GM21367 (cell line): Measurements from ENCODE around the gene PTDSS2.

Source experiments
- ATAC-seq: cut with Tn5 transposase; IDR thresholded peaks from one replicate; pipeline ENCODE4 v1.9.1; 2021; ENCODE audit not compliant: unreplicated experiment

PTDSS2 gene

DNA sequence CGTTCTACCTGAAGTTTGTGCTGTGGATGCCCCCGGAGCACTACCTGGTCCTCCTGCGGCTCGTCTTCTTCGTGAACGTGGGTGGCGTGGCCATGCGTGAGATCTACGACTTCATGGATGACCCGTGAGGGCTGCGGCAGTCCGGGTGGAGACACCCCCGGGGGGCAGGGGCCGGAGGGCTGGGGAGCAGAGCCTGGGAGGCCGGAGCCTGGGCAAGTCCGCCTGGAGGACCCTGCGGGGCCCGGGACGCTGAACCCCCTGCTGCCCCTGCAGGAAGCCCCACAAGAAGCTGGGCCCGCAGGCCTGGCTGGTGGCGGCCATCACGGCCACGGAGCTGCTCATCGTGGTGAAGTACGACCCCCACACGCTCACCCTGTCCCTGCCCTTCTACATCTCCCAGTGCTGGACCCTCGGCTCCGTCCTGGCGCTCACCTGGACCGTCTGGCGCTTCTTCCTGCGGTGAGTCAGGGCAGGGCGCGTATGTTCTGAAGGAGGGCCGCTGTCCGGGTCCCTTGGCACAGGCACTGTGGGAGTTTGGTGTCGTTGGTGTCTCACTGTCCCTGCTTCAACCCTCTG is 39.6 kb downstream of the PTDSS2 start:
- ATAC-seq = no peak

DNA sequence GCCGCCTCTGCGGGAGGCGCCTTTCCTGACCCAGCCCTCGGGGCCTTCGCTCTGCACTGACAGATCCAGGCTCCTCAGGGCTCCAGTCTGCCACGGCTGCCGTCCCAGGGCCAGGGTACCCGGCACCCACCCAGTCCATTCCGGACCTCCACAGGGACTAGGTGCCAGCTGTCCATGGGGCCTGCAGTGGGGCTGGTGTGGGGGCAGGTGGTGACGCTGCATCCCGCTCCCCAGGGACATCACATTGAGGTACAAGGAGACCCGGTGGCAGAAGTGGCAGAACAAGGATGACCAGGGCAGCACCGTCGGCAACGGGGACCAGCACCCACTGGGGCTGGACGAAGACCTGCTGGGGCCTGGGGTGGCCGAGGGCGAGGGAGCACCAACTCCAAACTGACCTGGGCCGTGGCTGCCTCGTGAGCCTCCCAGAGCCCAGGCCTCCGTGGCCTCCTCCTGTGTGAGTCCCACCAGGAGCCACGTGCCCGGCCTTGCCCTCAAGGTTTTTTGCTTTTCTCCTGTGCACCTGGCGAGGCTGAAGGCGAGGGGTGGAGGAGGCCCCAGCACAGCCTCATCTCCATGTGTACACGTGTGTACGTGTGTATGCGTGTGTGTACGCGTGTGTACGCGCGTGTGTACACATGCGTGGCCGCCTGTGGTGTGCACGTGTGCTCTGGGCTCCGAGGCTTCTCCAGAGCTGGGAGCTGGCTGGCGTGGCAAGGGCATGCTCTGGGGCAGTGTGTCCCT is 40.3 kb downstream of the PTDSS2 start:
- ATAC-seq = no peak

GRCh38 chr11:490930-491260 is 40.8 kb downstream of the PTDSS2 start:
- no peak for ATAC-seq

- ATAC-seq = no peak
These were observed 41.3 kb downstream of the PTDSS2 start for GRCh38 chr11:491358-491757.

- no peak for ATAC-seq
These were observed 42.5 kb downstream of the PTDSS2 start for GRCh38 chr11:492427-493226.

DNA sequence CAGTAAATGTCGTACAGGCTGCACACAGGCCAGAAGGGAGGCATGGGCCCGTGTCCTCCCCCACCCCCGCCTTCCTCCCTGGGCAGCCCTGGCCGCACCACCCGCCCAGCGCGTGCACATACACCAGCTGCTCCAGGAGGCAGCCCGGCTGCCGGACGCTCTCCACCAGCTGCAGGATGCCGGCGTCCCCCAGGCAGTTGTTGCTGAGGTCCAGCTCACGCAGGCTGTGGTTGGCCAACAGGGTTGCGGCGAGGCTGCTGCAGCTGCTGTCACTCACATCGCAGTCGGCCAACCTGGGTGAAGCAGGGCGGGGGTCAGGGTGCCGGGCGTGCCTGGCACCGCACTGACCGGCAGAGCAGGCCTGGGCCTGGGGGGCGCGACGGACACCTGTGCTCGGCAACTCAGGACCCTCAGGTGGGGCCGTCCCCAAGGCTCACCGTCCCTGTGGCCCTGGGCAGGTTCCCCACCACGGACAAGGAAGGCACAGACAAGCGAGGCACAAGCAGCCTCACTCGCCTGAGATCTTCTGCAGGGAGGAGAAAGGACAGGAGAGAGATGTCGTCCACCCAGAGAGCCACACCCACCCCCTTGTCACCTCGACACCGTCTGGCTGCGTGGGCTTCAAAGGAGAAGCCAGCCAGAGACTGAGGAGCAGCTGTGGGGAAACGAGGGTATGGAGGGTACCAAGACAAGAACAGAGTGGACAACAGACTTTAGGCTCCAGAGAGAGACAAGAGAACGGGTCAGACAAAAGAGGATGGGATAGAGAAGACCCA is 44.9 kb downstream of the PTDSS2 start:
- ATAC-seq = no peak

- ATAC-seq = no peak
These were observed 45.5 kb downstream of the PTDSS2 start for GRCh38 chr11:495537-495931.

- ATAC-seq = no peak
These were observed 46.9 kb downstream of the PTDSS2 start for GRCh38 chr11:496834-497564.

DNA sequence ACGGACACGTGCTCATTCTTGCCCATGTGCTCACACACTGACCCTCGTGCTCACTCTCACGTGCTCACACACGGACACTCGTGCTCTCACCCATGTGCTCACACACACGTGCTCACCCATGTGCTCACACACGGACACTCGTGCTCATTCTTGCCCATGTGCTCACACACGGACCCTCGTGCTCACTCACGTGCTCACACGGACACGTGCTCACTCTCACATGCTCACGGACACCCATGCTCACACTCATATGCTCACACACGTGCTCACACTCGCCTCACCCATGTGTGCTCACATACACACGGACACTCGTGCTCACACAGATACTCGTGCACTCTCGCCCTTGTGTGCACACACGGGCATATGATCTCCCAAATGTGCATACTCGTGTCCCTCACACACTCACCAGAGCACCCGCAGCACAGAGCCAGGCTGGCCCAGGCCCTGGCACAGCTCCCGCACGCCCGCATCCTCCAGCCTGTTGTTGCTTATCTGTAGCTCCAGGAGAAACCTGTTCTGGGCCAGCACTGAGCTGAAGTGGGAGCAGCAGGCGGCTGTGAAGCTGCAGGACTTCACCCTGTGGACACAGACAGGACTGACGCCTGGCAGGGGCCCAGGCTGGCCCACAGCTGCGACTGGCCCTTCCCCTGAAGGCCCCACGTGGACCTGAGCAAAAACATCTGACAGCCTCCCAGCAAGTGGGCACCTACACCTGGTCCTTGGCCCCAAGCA is 47.7 kb downstream of the PTDSS2 start:
- ATAC-seq = no peak

DNA sequence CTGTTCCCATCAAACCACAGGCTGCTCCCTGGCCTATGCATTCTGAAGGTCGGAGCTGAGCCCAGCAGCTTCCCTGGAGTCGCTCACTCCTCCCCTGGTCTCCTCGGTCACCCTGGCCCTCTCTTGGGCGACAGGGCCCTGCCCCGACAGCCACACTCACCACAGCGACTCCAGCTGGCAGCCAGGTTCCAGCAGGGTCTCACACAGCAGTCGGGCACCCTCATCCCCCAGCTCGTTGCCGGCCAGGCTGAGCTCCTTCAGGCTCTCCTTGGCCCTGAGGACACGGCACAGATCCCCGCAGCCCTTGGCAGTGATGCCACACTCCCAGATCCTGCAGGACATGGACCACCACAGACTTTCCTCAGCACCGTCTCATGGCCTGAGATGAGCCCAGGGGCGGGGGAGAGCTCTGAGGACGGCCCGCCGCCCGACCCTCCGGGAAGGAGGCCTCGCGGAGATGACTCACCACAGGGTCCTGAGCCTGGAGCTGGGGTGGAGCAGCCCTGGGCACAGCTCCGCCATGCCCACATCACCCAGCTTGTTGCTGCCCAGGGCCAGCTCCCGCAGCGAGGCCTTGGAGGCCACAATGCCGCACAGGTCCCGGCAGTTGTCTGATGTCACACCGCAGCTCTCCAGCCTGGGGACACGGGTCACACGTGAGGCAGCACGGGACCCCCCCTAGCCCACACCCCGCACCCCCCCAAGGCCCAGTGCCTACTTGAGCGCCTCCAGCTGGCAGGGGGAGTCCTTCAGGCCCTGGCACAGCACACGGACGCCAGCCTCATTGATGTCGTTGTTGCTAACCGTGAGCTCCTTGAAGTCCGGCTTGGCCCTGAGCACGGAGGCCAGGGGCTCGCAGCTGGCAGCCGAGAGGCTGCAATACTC is 48.5 kb downstream of the PTDSS2 start:
- ATAC-seq = no peak

DNA sequence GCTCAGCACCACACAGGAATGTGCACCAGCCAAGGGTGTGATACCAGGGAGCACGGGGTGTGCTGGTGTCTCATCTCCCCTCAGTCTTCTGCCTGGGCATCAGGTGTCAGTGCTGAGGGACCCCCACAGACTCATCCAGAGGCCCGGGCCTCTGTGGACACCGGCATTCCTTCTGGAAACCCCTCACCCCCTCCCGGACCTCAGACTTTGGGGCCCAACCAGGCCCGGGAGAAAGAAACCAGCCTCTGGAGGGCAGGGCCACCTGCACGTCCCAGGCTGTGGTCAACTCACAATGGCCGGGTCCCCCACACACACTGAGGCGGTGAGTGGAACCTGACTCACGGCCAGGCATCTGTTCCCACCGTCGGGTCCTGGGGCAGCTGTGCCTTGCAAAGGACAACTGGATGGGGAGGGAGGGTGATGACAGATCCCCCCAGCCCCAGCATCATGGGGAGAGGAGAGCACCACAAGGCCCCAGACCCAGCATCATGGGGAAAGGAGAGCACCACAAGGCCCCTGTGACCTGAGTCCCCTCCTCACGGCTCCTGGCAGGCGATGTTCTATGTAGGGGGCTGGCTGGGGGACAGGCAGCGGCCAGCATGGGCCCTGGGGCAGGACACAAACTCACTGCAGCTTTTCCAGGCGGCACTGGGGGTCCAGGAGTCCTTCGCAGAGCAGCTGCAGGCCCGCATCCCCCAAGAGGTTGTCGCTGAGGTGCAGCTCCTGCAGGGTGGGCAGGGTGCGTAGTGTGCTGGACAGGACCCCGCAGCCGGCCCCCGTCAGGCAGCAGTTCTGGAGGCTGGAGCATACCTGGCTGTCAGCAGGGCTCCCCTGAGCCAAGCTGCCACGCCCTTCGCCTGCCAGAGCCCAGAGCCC is 49.4 kb downstream of the PTDSS2 start:
- no peak for ATAC-seq

DNA sequence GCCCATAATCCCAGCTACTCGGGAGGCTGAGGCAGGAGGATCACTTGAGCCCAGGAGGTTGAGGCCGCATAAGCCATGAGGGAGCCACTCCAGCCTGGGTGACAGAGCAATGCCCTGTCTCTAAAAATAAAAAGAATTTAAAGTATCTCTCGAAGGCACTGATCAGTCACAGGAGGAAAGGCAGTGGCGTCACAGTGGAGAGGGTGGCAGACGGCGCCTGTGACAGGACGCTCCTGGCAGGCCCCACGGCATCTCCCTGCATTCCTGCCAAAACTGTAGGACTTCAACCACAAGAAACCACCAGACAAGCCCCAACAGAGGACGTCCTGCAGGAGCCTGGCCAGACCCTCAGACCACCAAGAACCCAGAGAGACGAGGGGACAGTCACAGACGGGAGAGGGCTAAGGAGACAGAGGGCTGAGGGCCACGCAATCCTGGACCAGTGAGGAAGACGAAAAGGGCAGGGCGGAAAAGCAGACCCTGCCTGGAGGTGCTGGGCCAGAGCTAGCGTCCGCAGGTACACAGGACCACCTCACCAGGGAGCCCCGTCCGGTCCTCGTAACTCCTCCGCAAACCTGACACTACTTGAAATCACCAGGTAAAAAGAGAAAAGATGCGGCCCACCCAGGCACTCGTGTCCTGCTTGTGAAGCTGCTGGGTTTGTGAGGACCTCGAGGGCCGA is 51.1 kb downstream of the PTDSS2 start:
- no peak for ATAC-seq

- no peak for ATAC-seq
These were observed 51.7 kb downstream of the PTDSS2 start for GRCh38 chr11:501683-502287.

DNA sequence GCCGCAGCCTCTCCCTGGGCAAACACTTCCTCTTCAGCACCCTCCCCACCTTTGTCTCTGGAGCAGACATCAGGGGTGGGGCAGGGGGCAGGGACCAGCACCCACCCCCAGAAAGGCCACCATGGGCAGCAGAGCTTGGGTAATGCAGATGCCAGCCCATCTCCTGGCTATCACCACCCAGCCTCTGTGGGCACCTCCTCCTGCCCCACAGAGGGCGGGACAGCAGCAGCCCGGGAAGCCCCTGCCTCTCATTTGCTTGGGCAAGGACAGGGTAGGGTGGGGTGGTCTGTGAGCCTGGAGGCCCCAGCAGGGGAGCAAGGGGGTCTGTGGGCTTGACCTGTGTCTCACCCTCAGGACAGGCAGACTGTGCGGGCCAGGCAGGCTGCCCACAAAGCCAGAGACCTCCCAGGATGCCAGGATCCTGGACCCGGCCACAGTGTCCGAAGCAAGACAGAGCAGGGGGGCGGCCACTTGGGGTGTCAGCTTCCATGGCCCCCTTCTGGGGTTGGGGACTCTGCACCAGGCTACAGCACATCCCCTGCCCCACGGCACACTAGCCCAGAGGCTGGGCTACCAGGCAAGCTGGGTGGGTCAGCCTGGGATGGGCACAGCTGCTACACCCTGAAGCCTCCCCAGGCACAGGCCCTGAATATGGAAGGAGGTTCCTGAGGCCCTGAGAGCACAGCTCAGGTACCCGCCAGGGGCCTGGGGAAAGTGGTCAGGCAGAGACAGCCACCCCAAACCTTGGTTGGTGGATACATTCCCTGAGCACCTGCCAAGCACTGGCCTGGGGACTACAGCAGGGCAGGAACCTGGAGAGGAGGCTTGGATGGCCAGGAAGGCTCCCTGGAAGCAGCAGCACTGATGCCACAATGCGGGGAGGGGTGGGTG is 52.5 kb downstream of the PTDSS2 start:
- ATAC-seq = no peak

DNA sequence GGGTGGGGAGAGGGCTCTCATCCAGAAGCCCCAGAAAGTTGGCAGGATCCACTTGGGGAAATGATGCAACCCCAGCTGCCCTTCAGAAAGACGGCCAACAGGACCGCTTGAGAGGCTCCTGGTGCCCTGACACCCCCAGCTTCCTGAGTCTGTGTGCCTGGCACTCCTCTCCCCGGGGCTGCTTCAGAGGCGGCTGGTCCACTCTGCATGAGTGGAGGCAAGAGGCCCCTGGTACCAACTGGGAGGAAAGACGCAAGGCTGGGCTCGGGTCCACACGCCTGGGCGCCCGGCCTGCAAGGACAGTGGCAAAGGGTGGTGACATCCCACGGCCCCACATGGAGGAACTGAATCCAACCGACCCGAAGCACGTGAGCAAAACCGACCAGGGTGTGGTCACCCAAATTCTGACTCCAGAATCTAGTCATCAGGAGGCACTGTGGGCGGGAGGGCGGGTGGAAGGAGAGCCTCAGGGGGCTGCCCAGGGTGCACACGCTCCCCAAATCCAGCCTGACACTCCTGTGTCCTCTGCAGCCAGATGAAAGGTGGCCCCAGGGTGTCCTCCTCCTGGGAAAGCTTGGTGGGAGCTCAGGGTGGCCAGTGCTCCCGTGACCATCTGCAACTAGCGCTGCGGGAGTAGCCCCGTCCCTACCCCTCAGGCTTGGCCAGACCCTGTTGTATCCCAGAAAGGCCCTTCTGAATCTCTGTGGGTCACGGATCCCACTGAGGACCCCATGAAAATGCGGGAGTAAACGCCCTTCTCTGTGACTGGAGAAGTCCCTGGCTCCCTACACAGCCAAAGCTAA is 53.3 kb downstream of the PTDSS2 start:
- no peak for ATAC-seq
